Activated T-helper 9 cell treated with anti-CD3 and anti-CD28 coated beads, Interleukin-2, amount 50 U/mL, for 16 hours (primary cell): ENCODE data around the gene NDUFA6.
A peak's percentile ranks its signal among the peaks of the same experiment; 100 is the strongest.
"Not testable (repeated sequence)": the region's sequence is repeated elsewhere in the genome, so short reads cannot be mapped to it uniquely, and the experiment has no call there.

Experiments used
- DNase-seq: peaks from one replicate; pipeline ENCODE4 v3.0.0-alpha.2; 2020; ENCODE audit warnings: low read depth

Gene NDUFA6

DNA sequence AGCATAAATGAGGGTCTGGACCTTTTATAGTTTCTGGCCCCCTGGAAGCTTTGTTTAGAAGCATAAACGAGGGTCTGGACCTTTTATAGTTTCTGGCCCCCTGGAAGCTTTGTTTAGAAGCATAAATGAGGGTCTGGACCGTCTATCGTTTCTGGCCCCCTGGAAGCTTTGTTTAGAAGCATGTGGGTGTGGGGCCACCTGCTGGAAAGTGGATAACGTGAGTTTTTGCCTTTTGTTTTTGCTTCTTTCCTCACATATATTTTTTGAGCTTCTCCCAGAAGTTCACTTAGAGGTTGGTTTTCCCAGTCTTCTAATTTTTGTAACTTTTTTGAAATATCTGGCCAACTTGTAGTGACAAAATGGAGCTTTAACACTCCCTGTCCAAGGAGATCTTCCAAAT, 22.2 kb upstream of the NDUFA6 start:
- not testable (repeated sequence) for DNase-seq

DNA sequence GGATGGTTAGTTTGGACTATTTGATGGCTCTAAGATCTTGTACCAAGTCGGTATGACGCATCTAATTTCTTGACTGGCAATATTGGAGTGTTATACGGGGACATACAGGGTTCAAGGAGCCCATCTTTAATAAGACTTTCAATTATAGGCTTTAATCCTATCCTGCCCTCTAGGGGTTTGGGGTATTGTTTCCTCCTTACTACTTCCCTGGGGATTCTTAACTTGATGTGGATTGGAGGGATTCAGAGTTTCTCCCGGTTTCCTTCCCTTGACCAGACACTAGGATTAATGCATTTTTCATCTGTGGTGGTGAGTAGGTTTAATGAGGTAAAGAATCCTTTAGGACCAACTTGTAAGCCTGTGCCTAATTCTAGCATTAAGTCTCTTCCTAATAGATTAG, 21.2 kb upstream of the NDUFA6 start:
- DNase-seq, result no peak

DNA sequence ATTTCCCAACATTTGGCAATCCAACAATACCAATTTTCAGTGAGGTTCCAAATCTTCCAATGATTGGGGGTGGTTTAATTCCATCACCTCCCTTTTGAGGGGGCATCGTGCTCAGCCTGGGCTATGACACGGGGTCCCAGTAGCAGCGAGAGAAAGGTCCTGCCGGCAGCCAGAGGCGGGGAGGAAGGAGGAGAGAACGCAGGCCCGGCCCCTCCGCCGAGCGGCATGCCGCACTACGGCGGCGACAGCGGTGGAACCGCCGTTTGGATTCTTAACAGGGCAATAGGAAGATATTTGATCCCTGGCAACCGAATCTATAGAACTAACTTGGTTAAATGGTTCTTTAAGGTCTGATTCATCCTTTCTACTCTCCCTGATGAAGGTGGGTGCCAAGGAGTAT, 18.3 kb upstream of the NDUFA6 start:
- no peak for DNase-seq

DNA sequence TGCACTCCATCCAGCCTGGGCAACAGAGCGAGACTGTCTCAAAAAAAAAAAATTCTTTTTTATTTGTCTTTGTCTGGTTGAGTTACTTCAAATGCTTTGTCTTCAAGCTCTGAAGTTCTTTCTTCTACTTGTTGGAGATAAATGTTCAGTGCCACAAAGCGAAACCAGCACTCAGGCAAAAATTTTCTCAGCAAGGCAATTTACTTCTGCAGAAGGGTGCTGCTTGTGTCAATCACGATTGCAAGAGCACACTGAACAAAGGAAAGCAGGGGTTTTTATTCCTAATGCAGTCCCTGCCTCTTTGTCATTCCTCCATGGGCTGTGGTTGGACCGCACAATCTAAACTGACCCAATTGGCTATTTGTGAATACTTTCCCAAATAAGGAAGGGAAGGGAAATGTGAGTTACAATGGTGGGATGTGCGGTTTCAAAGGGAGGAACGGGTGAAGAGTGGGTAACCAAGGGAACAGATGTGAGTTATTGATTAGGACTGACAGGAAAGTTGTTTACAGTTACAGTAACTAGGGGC, 13.8 kb upstream of the NDUFA6 start:
- not testable (repeated sequence) for DNase-seq

DNA sequence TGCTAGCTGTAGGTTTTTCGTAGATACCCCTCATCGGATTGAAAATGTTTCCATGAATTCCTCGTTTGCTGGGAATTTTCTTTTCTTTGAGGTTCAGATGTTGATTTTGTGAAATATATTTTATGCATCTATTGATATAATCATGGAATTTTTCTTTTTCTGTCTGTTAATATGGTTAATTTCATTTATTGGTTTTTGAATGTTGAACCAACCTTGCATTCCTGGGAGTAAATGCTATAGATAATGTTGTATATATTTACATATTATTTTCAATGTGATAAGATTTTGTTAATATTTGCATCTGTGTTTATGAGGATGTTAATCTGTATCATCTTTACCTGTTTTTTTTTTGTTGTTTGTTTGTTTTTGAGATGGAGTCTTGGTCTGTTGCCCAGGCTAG, 10.6 kb upstream of the NDUFA6 start:
- no peak for DNase-seq

DNA sequence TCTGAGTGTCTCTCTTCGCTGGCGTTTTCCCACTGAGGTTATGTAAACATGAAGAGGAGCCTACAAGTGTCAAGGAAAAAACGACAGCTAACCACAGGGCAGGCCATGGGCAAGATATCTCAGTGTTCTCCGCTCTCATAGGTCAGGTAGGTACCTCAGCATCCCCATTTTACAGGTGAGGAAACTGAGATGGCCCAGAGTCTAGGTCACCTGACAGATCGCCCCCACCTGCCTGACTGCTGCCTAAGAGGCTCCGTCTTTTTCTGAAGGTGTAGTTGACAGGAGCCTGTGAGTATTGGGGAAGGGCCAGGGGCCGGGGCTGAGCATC, 847 bp upstream of the NDUFA6 start:
- DNase-seq, result no peak

DNA sequence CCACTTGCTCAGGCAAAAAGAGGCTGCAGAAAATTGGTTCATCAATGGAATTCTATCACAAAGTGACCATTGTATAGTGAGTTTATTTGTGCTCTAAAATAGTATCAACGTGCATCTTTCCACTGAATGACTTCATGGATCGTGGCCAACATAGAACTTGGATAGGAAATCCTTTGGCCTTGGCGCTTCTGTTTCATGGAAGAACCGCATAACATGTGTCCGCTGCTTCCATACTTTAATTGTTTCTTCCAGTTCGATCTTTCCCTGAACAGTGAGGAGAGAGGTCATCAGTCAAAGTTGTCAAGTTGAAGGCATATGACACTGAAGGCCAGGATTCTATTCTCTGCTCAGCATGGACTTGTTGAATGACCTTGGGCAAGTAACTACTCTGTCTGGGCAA, 4.5 kb downstream of the NDUFA6 start:
- no peak for DNase-seq

GRCh38 chr22:42084874-42085273, 5.7 kb downstream of the NDUFA6 start:
- DNase-seq, result no peak

DNA sequence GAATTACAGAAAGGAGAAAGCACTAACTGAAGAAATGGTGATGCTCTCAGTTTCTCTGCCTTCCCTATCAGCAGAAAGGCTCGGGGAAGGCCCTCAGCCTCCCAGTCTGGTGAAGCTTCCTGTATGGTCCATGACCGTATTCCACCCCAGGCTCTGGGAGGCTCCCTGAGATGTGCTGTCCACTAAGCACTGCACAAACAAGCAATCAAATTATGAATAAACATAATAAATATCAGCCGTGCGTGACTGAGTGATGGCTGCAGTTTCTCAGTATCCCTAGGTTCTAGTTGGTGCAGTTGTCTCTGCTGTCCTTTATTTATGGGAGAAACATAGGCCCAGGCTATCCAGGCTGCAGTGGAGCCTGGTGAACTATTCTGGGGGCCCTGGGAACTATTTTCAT, 7.5 kb downstream of the NDUFA6 start:
- DNase-seq, result no peak

DNA sequence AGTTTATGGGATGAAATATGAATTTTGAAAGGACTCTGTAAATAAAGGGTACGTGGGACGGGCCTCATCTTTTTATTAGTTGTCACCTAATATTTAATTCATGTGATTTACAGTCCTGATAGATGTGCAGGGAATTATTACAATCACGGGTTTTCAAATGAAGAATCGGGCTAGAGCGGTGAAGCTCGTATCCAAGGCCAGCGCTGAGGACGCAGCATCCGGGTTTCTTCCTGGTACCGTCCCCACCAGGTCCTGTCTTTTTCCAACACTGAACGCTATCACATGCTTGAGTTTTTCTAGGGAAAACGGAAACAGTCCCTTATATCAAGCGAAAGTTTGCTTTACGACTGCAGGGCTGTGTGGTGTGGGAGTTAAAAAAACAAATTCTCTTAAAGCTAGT, 10.3 kb downstream of the NDUFA6 start:
- no peak for DNase-seq

DNA sequence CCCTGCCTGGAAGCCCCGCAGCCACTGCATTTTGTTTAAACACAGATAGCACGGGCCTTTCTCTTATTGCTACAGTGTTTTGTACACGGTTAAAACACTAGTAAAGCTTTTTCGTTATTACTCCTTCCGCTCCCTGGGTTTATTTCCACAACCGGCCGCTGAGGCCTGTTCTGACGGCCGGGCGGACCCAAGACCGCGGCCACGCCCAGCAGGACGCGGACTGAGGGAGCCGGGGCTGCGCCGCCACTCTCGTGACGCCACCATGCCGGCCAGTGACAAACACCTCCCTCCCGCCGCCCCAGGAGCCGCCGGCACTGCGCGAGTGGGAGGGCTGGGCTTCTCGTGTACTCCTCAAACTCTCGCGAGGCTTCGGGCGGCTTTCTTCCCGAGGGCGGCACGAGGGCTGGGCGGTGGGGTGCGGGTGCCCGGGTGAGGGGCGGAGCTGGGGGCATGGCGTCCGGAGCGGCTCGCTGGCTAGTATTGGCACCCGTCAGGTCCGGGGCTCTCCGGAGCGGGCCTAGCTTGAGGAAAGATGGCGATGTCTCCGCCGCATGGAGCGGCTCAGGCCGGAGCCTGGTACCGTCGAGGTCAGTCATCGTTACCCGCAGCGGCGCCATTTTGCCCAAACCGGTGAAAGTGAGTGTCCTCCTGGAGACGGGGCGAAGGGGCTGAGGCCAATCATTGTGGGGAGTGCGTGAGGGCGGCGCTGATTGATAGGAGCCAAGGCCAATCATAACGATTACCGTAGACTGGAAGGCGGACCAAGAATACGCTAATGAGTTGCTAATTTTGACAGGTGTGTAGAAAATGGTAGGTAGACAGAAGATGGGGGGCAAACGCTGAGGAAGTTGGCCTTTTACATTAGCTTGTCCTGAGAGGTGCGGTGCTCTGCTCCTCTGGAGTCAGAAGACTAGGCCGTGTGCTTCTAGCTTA, 11.0 kb downstream of the NDUFA6 start, which contains the start of gene SMDT1:
Gene SMDT1, plus strand, starts transcription at position 382 of the 933 bp plus-strand sequence. Its CDS starts 69 bp downstream, at position 451.
- DNase-seq, result peak; percentile 97

- no peak for DNase-seq
Observed at GRCh38 chr22:42078469-42079318, 11.9 kb downstream of the NDUFA6 start.

DNA sequence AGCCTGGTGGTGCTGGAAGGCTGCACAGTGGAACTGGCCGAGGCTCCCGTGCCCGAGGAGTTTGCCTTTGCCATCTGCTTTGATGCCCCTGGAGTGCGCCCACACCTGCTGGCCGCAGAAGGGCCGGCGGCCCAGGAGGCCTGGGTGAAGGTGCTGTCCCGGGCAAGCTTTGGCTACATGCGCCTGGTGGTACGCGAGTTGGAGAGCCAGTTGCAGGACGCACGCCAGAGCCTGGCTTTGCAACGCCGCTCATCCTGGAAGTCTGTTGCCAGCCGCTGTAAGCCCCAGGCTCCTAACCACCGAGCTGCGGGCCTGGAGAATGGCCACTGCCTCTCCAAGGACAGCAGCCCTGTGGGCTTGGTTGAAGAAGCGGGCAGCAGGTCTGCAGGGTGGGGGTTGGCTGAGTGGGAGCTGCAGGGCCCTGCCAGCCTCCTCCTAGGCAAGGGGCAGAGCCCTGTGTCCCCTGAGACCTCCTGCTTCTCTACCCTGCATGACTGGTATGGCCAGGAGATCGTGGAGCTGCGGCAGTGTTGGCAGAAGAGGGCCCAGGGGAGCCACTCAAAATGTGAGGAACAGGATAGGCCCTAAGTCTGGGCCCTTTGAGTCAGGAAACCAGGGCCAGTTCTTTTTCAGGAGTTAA, 13.0 kb downstream of the NDUFA6 start:
- DNase-seq, result no peak

GRCh38 chr22:42076764-42077485, 13.6 kb downstream of the NDUFA6 start:
- DNase-seq, result no peak

DNA sequence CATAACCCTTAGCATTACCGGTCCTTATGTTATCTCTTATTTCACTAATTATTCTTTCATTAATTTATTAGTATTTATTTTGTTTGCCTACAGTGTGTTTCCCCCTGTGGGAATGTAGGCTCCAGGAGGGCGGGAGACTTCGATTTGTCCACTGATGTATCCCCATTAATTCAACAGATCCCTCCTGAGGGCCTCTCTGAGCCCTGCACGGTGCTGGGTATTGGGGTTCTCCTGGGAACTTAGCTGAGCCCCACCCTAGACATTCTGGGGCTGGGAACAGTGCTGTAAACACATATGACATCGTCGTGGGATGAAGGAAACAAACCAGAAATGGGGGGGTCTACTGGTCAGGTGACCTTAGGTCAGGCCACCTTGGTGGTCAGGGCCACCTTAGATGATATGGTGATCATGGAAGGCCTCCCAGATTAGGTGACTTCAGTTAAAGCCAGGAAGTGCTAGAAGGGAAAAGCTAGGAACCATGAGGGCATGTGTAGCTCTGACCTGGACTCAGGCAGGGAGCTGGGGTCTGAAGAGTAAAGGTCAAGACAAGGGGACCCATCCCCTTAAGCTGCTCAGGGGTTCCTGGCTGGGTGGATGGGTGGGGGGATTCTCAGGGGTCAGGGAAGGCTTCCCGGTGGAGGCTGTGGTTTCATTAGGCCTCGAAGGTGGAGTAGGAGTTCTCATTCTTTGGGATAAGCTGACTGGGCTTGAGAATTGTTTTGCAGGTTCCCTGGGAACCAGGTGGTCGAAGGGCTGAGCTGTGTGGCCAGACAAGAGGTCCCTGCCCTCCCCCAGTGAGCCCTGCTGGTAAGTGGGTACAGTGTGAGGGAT, 15.5 kb downstream of the NDUFA6 start:
- DNase-seq, result no peak

GRCh38 chr22:42074132-42074811, 16.3 kb downstream of the NDUFA6 start, which contains the start of gene PHETA2:
PHETA2 (plus strand) TSS chr22:42074248; CDS start chr22:42077294, 3,046 bp downstream.
- DNase-seq, result peak; percentile 54

DNA sequence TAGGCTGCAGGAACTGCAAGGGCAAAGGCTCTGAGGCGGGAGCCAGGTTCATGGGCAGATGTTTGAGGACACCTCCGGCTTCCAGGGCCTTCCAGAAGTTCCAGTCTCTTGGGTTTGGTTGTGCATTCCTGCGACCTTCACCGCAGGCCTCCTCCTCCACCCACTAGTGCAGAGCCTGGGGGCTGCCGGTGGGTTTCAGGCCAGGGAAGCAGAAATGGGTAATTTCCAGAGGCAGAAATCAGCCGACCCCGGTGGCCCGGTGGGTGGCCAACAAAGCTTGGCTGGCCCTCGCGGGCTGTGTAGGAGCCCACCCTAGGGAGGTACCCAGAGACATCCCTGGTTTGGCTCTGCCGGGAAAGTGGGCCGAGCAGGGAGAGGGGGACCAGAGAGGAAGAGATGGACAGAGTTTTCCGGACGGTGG, 16.9 kb downstream of the NDUFA6 start:
- no peak for DNase-seq

DNA sequence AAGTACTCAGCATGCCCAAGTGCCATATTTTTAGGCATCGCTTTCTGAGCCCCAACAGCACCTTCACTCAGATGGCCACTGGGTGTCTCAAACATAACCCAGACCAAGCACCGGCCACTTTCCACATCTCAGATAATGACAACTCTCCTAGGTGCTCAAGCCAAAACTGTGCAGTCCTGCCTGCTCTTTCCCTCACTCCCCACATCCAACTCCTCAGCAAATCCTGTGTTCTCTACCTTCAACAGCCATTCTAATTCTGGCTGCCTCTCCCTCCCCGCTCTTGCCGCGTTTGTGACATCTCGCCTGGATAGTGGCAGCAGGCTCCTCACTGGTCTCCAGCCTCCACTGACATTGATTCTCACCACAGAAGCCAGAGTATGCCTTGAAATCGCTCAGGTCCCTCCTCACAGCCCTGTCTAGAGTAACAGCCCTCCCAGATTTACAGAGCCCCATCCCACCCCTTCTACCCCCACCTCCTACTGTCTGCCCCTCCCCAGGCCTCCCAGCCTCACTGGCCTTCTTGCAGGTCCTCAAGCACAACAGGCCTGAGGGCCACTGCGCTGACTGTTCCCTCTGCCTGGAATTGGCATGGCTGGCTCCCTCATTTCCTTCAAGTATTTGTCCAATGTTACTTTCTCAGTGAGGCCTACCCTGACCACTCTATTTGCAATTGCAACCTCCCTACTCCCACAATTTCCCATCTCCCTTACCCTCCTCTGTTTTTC, 17.8 kb downstream of the NDUFA6 start:
- no peak for DNase-seq

DNA sequence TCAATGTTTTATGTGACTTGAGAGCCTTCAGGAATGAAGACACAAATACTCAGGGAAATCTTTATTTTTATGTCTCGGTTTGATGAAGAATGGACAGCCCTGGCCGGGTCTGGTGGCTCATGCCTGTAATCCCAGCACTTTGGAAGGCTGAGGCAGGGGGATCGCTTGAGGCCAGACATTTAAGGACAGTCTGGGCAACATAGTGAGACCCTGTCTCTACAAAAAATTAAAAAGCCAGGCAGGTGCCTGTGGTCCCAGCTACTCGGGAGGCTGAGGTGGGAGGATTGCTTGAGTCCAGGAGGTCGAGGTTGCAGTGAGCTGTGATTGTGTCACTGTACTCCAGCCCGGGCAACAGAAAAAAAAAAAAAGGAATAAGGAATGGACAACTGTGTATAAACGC, 19.1 kb downstream of the NDUFA6 start:
- not testable (repeated sequence) for DNase-seq
